H1 (cell line): ENCODE data around the gene LMTK2. TPM values are rescaled to one million over a fixed set of nuclear protein-coding genes. Genes with fewer than 3 reads are reported as not detected.

ENCODE experiments used
- CTCF ChIA-PET: fragments of 300-600 bp; sonication (Branson Sonifier 250); formaldehyde crosslinking; loops from one replicate; lab custom pipeline; 2021; ENCODE audit not compliant: partially characterized antibody; lab: Charles Lee
- POLR2A ChIA-PET: fragments of 300-600 bp; sonication (Branson Sonifier 250); formaldehyde crosslinking; loops from one replicate; lab custom pipeline; 2021; ENCODE audit warnings: inconsistent platforms; ENCODE audit not compliant: partially characterized antibody; lab: Charles Lee
- DNase-seq, 2 experiments: peaks; one replicate each; pipeline versions ENCODE4 v3.0.0 to v3.0.0-alpha.2; 2010 to 2022; ENCODE audit warnings: low spot score in 2 of 2, low read depth in 1 of 2, mixed read lengths in 1 of 2
- FAIRE-seq: peaks from 2 replicates; lab custom pipeline; 2011; peaks lifted over from hg19 to GRCh38; lab: Jason Lieb, UNC
- H2AFZ ChIP-seq: 2 replicates; pipeline ENCODE4 v1.8.1; 2012; ENCODE audit warnings: low read length, inconsistent platforms
- H2AK5ac ChIP-seq: 2 replicates; pipeline ENCODE4 v1.6.1; 2013; ENCODE audit warnings: low read depth, low read length
- H2BK120ac ChIP-seq: replicated peaks from 2 replicates; pipeline ENCODE3; 2013; ENCODE audit warnings: low read depth, low read length, inconsistent platforms
- H2BK12ac ChIP-seq: 2 replicates; pipeline ENCODE4 v1.6.1; 2013; ENCODE audit warnings: low read depth, low read length
- H2BK15ac ChIP-seq: 2 replicates; pipeline ENCODE4 v1.6.1; 2013; ENCODE audit warnings: low read length
- H2BK20ac ChIP-seq: 2 replicates; pipeline ENCODE4 v1.6.1; 2013; ENCODE audit warnings: low read length
- H2BK5ac ChIP-seq: 2 replicates; pipeline ENCODE4 v1.6.1; 2013; ENCODE audit warnings: low read depth, low read length
- H3K14ac ChIP-seq: 2 replicates; pipeline ENCODE4 v1.6.1; 2013; ENCODE audit warnings: inconsistent platforms; ENCODE audit not compliant: insufficient read length
- H3K18ac ChIP-seq: 2 replicates; pipeline ENCODE4 v1.6.1; 2013; ENCODE audit warnings: low read length; ENCODE audit errors: extremely low read depth
- H3K23ac ChIP-seq: 2 replicates; pipeline ENCODE4 v1.6.1; 2013; ENCODE audit warnings: inconsistent platforms; ENCODE audit not compliant: insufficient read length
- H3K23me2 ChIP-seq: 2 replicates; pipeline ENCODE4 v1.6.1; 2013; ENCODE audit warnings: low read depth, low read length
- H3K27ac ChIP-seq: 2 replicates; pipeline ENCODE4 v1.6.1; 2011; ENCODE audit warnings: low read depth, low read length, inconsistent platforms
- H3K27me3 ChIP-seq, 4 experiments: replicated peaks in 1 of 4; 1 replicate in 1 of 4; 2 replicates in 3 of 4; pipeline versions ENCODE4 v1.6.1 to v1.8.1; 2011 to 2013; ENCODE audit warnings: low read length in 3 of 4, mild to moderate bottlenecking in 3 of 4, inconsistent platforms in 2 of 4, mixed read lengths in 2 of 4, moderate library complexity in 1 of 4; ENCODE audit not compliant: control insufficient read depth in 3 of 4, insufficient read depth in 3 of 4; ENCODE audit errors: extremely low read depth in 1 of 4
- H3K36me3 ChIP-seq, 4 experiments: 2 replicates each; pipeline versions ENCODE4 v1.6.1 to v1.8.1; 2011 to 2013; ENCODE audit warnings: mild to moderate bottlenecking in 4 of 4, low read length in 3 of 4, moderate library complexity in 2 of 4, control low read depth in 1 of 4, inconsistent platforms in 1 of 4; ENCODE audit not compliant: insufficient read depth in 4 of 4, control insufficient read depth in 2 of 4
- H3K4ac ChIP-seq: replicated peaks from 2 replicates; pipeline ENCODE3; 2013; ENCODE audit warnings: low read length, low read depth, mixed read lengths, inconsistent platforms; ENCODE audit not compliant: insufficient read length
- H3K4me1 ChIP-seq, 4 experiments: replicated peaks in 1 of 4; 1 replicate in 1 of 4; 2 replicates in 3 of 4; pipeline versions ENCODE4 v1.6.1 to v1.8.1; 2011 to 2013; ENCODE audit warnings: low read length in 3 of 4, inconsistent platforms in 2 of 4, mixed read lengths in 1 of 4; ENCODE audit not compliant: insufficient read depth in 4 of 4, control insufficient read depth in 3 of 4
- H3K4me2 ChIP-seq, 2 experiments: 2 replicates each; pipeline versions ENCODE4 v1.6.1 to v1.8.1; 2011 to 2013; ENCODE audit warnings: low read depth in 2 of 2, low read length in 2 of 2, control low read depth in 1 of 2, inconsistent platforms in 1 of 2, mild to moderate bottlenecking in 1 of 2; ENCODE audit not compliant: insufficient read depth in 1 of 2
- H3K4me3 ChIP-seq, 4 experiments: fragments of 200-600, 300-600 bp in 1 of 4; sonication (generic), shearing (Covaris generic), sonication (Bioruptor Twin) in 1 of 4; 2 replicates each; pipeline versions ENCODE4 v1.5.1 to v1.8.1; 2011 to 2016; ENCODE audit warnings: low read length in 4 of 4, low read depth in 3 of 4, control low read depth in 2 of 4, inconsistent platforms in 2 of 4, mild to moderate bottlenecking in 2 of 4, mixed read lengths in 1 of 4, moderate library complexity in 1 of 4; ENCODE audit not compliant: insufficient read depth in 2 of 4; ENCODE audit errors: extremely low read depth in 1 of 4
- H3K56ac ChIP-seq: replicated peaks from 2 replicates; pipeline ENCODE3; 2013; ENCODE audit warnings: low read depth, mild to moderate bottlenecking, mixed read lengths, low read length, inconsistent platforms; ENCODE audit not compliant: insufficient read length
- H3K79me1 ChIP-seq: 2 replicates; pipeline ENCODE4 v1.6.1; 2013; ENCODE audit warnings: low read depth, low read length, control low read depth
- H3K79me2 ChIP-seq, 2 experiments: 2 replicates each; pipeline versions ENCODE4 v1.6.1 to v1.8.1; 2012 to 2013; ENCODE audit warnings: low read length in 2 of 2, mild to moderate bottlenecking in 2 of 2, inconsistent platforms in 1 of 2; ENCODE audit not compliant: insufficient read depth in 2 of 2, control insufficient read depth in 1 of 2
- H3K9ac ChIP-seq, 4 experiments: replicated peaks in 1 of 4; 1 replicate in 1 of 4; 2 replicates in 3 of 4; pipeline versions ENCODE4 v1.6.1 to v1.8.1; 2011 to 2013; ENCODE audit warnings: low read depth in 3 of 4, low read length in 3 of 4, control low read depth in 2 of 4, mild to moderate bottlenecking in 2 of 4, moderate library complexity in 2 of 4, inconsistent platforms in 1 of 4; ENCODE audit errors: extremely low read depth in 1 of 4
- H3K9me3 ChIP-seq, 2 experiments: 2 replicates each; pipeline versions ENCODE4 v1.6.1 to v1.8.1; 2012 to 2013; ENCODE audit warnings: mild to moderate bottlenecking in 2 of 2, moderate library complexity in 2 of 2, control low read depth in 1 of 2, inconsistent platforms in 1 of 2, low read depth in 1 of 2, low read length in 1 of 2, mixed read lengths in 1 of 2; ENCODE audit not compliant: insufficient read depth in 2 of 2
- H4K20me1 ChIP-seq, 2 experiments: replicated peaks in 1 of 2; 2 replicates each; pipeline versions ENCODE3 to v1.8.1; 2011 to 2013; ENCODE audit warnings: inconsistent platforms in 2 of 2, low read length in 2 of 2, mild to moderate bottlenecking in 1 of 2; ENCODE audit not compliant: insufficient read depth in 2 of 2, control insufficient read depth in 1 of 2
- H4K5ac ChIP-seq: 2 replicates; pipeline ENCODE4 v1.6.1; 2013; ENCODE audit warnings: low read length, low read depth, mixed read lengths, inconsistent platforms; ENCODE audit not compliant: insufficient read length
- H4K8ac ChIP-seq: 2 replicates; pipeline ENCODE4 v1.8.0; 2013; ENCODE audit warnings: mild to moderate bottlenecking, moderate library complexity, low read length, inconsistent platforms; ENCODE audit not compliant: insufficient read depth; ENCODE audit errors: extremely low read depth
- H4K91ac ChIP-seq: replicated peaks from 2 replicates; pipeline ENCODE3; 2013; ENCODE audit warnings: low read length, mixed read lengths, inconsistent platforms; ENCODE audit not compliant: insufficient read length
- CREB1 ChIP-seq: IDR thresholded peaks from 2 replicates; pipeline ENCODE4 v1.6.1; 2012; ENCODE audit warnings: inconsistent platforms
- EP300 ChIP-seq, 2 experiments: IDR thresholded peaks; 1 replicate in 1 of 2; 2 replicates in 1 of 2; pipeline ENCODE4 v1.6.1; 2011 to 2012; ENCODE audit warnings: low read depth in 2 of 2, low read length in 2 of 2, mild to moderate bottlenecking in 2 of 2, borderline replicate concordance in 1 of 2, inconsistent platforms in 1 of 2, moderate library complexity in 1 of 2
- KDM4A ChIP-seq: IDR thresholded peaks from one replicate; pipeline ENCODE4 v1.7.1; 2012; ENCODE audit warnings: low read depth, mild to moderate bottlenecking, moderate library complexity, low read length, inconsistent platforms; ENCODE audit not compliant: severe bottlenecking
- POLR2AphosphoS5 ChIP-seq: IDR thresholded peaks from 2 replicates; pipeline ENCODE4 v1.6.1; 2011; ENCODE audit warnings: low read depth, low read length
- RBBP5 ChIP-seq: IDR thresholded peaks from 2 replicates; pipeline ENCODE4 v1.7.1; 2012; ENCODE audit warnings: low read depth, mild to moderate bottlenecking, inconsistent platforms, low read length, moderate library complexity, borderline replicate concordance
- RXRA ChIP-seq: IDR thresholded peaks from 2 replicates; pipeline ENCODE4 v1.6.1; 2011; ENCODE audit warnings: low read depth, mild to moderate bottlenecking, low read length, moderate library complexity; ENCODE audit not compliant: insufficient read depth
- SUZ12 ChIP-seq: fragments of 200-600 bp; sonication (generic); IDR thresholded peaks from 2 replicates; pipeline ENCODE4 v1.6.1; 2012; ENCODE audit warnings: mild to moderate bottlenecking, inconsistent platforms, low read length, moderate library complexity, mixed read lengths
- TAF7 ChIP-seq: optimal IDR thresholded peaks from 2 replicates; pipeline ENCODE3; 2011; ENCODE audit warnings: low read depth, mild to moderate bottlenecking, inconsistent platforms, low read length, moderate library complexity, borderline replicate concordance
- TCF12 ChIP-seq: IDR thresholded peaks from 2 replicates; pipeline ENCODE4 v1.6.1; 2011; ENCODE audit warnings: low read depth, mild to moderate bottlenecking, low read length
- WGBS, 2 experiments: shearing (Covaris generic) in 1 of 2; methylation state at CpG; one replicate each; pipeline versions ENCODE4 v1.1.6 to v1.1.7; 2013 to 2015; ENCODE audit warnings: low lambda C conversion rate in 2 of 2, mixed read lengths in 2 of 2, inconsistent platforms in 1 of 2, low coverage in 1 of 2, missing lambda C conversion rate in 1 of 2; ENCODE audit not compliant: insufficient replicate concordance in 2 of 2, insufficient coverage in 1 of 2, insufficient read length in 1 of 2; ENCODE audit errors: extremely low coverage in 1 of 2, missing lambda C conversion rate in 1 of 2; 5-methylcytosine and 5-hydroxymethylcytosine counted together
- polyA plus RNA-seq, 7 experiments: library from polyadenylated mRNA; depleted of rRNA in 3 of 7; stranded (reverse) in 5 of 7; unstranded in 2 of 7; fragments of >200 nt in 5 of 7; fragments of 200-250 nt in 2 of 7; gene quantifications; 1 replicate in 5 of 7; 2 replicates in 1 of 7; 4 replicates in 1 of 7; pipeline versions ENCODE4 v1.2.1 to v1.2.3, GENCODE V29; 2011 to 2013; ENCODE audit warnings: missing spikeins in 2 of 7, mixed read lengths in 2 of 7
- total RNA-seq: library from RNA; stranded (reverse); fragmentation: NEBNext Ultra II Directional; extraction: Animal tissue kit (Norgen Biotek cat#: 25700); gene quantifications from 2 replicates; pipeline ENCODE4 v1.2.1, GENCODE V29; 2021

Gene LMTK2
- total and polyA plus RNA-seq, 2 of the 8 experiments (the other 6 are each of a cell fraction or from before 2014, with no cell fraction given): 9.7 to 30.7 TPM

DNA sequence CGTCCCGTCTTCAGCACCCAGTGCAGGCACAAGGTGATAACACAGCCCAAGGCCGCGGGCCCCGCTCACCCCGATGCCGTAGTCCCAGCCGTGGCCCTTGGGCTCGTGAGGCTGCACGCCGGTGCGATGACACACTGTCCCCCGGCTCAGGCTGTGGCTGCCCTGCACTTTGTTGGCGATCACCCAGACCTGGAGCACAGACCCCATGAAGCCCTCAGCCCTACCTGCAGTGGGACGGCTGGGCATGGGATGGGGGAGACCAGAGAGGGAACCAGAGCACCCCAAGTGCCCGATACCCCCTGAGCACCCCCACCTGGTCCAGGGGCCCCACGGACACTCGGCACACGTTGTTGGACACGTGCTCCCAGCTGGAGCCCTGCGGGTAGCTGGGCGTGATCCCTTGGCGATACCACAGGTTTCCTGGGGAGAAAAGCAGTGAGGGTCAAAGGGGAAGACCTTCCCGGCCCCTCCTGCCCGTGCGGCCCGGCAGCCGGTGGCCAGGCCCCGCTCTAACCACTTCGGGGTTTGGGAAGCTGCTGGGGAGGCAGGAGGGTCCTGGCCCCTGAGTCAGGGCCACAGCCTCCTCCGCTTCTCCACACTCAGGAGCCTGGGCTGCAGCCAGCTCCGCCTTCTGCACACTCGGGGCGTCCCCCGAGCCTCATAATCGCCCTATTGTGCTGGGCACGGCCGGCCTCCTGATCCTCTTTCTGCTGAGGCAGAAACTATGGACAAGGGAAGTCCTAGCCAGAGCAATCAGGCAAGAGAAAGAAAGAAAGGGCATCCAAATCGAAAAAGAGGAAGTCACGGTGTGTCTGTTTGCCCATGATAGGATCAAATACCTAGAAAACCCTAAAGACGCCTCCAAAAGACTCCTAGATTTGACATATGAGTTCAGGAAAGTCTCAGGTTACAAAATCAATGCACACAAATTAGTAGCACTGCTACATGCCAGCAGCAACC is 111.2 kb downstream of the LMTK2 start:
- Histone ChIP-seq H3K4me1 (no peaks in the 10 kb centered on the region; a peak in 1 of 7 replicates), H3K14ac (no peak overlapping the region), H3K9me3 (no peaks in the 10 kb centered on the region), H4K20me1 (no peaks in the 10 kb centered on the region), H3K18ac (no peak overlapping the region), H3K9ac (no peak overlapping the region), H2BK20ac (no peak overlapping the region), H3K27ac (no peak overlapping the region; the same call in 1 of the 2 replicates), H2AK5ac (0 out of 2 replicates have a peak overlapping the region, but pooled peaks have one; percentile 24), H3K4me3 (no peak overlapping the region), H2BK5ac (no peak overlapping the region), H3K36me3 (no peaks in the 10 kb centered on the region), H3K23ac (no peak overlapping the region), H4K5ac (no peak overlapping the region), H3K56ac (no peak overlapping the region), H3K79me2 (no peaks in the 10 kb centered on the region), H3K79me1 (no peaks in the 10 kb centered on the region; the same call in 1 of the 2 replicates), H3K27me3 (no peaks in the 10 kb centered on the region), H4K8ac (peak overlapping the region; percentile 68), H2BK120ac (no peak overlapping the region), H4K91ac (no peak overlapping the region), H2AFZ (no peak overlapping the region), H2BK12ac (no peak overlapping the region), H3K4me2 (no peak overlapping the region), H3K23me2 (no peaks in the 10 kb centered on the region), H2BK15ac (0 out of 2 replicates have a peak overlapping the region, but pooled peaks have one; percentile 29), H3K4ac (no peak overlapping the region)
- WGBS, 2 experiments: 92% methylated on average over 39 of the region's 41 CpGs; no CpG with 5 or more reads in 1 of the 2 experiments
- FAIRE-seq (no peak), DNase-seq (no peak)
- POLR2A ChIA-PET: no interaction called here
- CTCF ChIA-PET: interaction anchor here (0.5 kb wide), 1 partner anchor 203 kb away, joined by 4 read pairs; no protein-coding TSS in a partner anchor
- TF ChIP-seq SUZ12 (no peak), KDM4A (no peak), TCF12 (no peak), RBBP5 (no peak), EP300 (IDR thresholded peaks at IDR 0.05; ENCODE audit: borderline replicate concordance in 1 of 2, low read depth in 2 of 2, low read length in 2 of 2) (no peak), RXRA (no peak), POLR2AphosphoS5 (no peak), CREB1 (no peak), TAF7 (no peak)
